G401.6 (cell line): ENCODE results near the gene RPS14.
"Not testable (repeated sequence)": the region's sequence is repeated elsewhere in the genome, so short reads cannot be mapped to it uniquely, and the experiment has no call there.

Source experiments
- FAIRE-seq: peaks from 2 replicates; lab custom pipeline; 2012; peaks lifted over from hg19 to GRCh38; lab: Jason Lieb, UNC

The RPS14 gene

GRCh38 chr5:150479416-150479815, 29.9 kb upstream of the RPS14 start:
- FAIRE-seq: no peak

GRCh38 chr5:150476568-150476967, 27.0 kb upstream of the RPS14 start:
- FAIRE-seq: not testable (repeated sequence)

- FAIRE-seq: peak; percentile 94
These were observed 24.3 kb upstream of the RPS14 start for GRCh38 chr5:150473673-150474358.

- FAIRE-seq: peak; percentile 98
These were observed 20.4 kb upstream of the RPS14 start for GRCh38 chr5:150469718-150470469.

- FAIRE-seq: no peak
These were observed 18.7 kb upstream of the RPS14 start for GRCh38 chr5:150468206-150468605.

GRCh38 chr5:150465927-150466326, 16.4 kb upstream of the RPS14 start:
- no peak for FAIRE-seq

GRCh38 chr5:150464554-150465012, 15.0 kb upstream of the RPS14 start:
- no peak for FAIRE-seq

GRCh38 chr5:150461231-150461630, 11.7 kb upstream of the RPS14 start:
- no peak for FAIRE-seq

GRCh38 chr5:150460781-150461180, 11.2 kb upstream of the RPS14 start:
- FAIRE-seq: no peak

- no peak for FAIRE-seq
These were observed 9.4 kb upstream of the RPS14 start for GRCh38 chr5:150458802-150459557.

- FAIRE-seq: no peak
These were observed 8.2 kb upstream of the RPS14 start for GRCh38 chr5:150457562-150458240.

GRCh38 chr5:150457121-150457520, 7.6 kb upstream of the RPS14 start:
- no peak for FAIRE-seq

- no peak for FAIRE-seq
These were observed 5.1 kb upstream of the RPS14 start for GRCh38 chr5:150454492-150455229.

- not testable (repeated sequence) for FAIRE-seq
These were observed 4.5 kb upstream of the RPS14 start for GRCh38 chr5:150454027-150454426.

- no peak for FAIRE-seq
These were observed 3.4 kb upstream of the RPS14 start for GRCh38 chr5:150452914-150453313.

GRCh38 chr5:150451594-150451993, 2.1 kb upstream of the RPS14 start:
- no peak for FAIRE-seq

- FAIRE-seq: no peak
These were observed 505 bp downstream of the RPS14 start for GRCh38 chr5:150448952-150449516.

- FAIRE-seq: no peak
These were observed 1.2 kb downstream of the RPS14 start for GRCh38 chr5:150448334-150448733.

- no peak for FAIRE-seq
These were observed 2.4 kb downstream of the RPS14 start for GRCh38 chr5:150447188-150447587.

GRCh38 chr5:150446583-150446982, 3.0 kb downstream of the RPS14 start:
- FAIRE-seq: no peak

GRCh38 chr5:150446088-150446487, 3.5 kb downstream of the RPS14 start:
- FAIRE-seq: no peak
